Caco-2 (cell line): ENCODE data around the gene SLC18A3. TPM values are rescaled to one million over a fixed set of nuclear protein-coding genes. Genes with fewer than 3 reads are reported as not detected.

Experiments
- BruUV-seq: library from RNA; stranded (reverse); fragments of 400-500 nt; replicated peaks from 2 replicates; lab custom pipeline; 2021; lab: Mats Ljungman, UMichigan
- CTCF ChIA-PET: fragments of 300-600 bp; sonication (Branson Sonifier 250); formaldehyde crosslinking; loops from one replicate; lab custom pipeline; 2022; ENCODE audit warnings: antibody characterized with exemption; lab: Charles Lee
- POLR2A ChIA-PET: fragments of 300-600 bp; sonication (Branson Sonifier 250); formaldehyde crosslinking; loops from one replicate; lab custom pipeline; 2022; ENCODE audit warnings: antibody characterized with exemption; lab: Charles Lee
- DNase-seq, 2 experiments: peaks; one replicate each; pipeline versions ENCODE4 v3.0.0 to v3.0.0-alpha.2; 2020 to 2022
- H3K27me3 ChIP-seq: replicated peaks from 2 replicates; pipeline ENCODE4 v1.6.0; 2011; ENCODE audit warnings: low read length; ENCODE audit not compliant: control insufficient read depth, insufficient read depth
- H3K36me3 ChIP-seq: 2 replicates; pipeline ENCODE4 v1.5.1; 2011; ENCODE audit warnings: low read length; ENCODE audit not compliant: control insufficient read depth, insufficient read depth
- H3K4me1 ChIP-seq: fragments of 250-450 bp; sonication (Bioruptor Pico); 2 replicates; pipeline ENCODE4 v1.5.1; 2020; ENCODE audit warnings: mild to moderate bottlenecking
- H3K4me3 ChIP-seq: 2 replicates; pipeline ENCODE4 v1.5.1; 2011; ENCODE audit warnings: low read depth, mild to moderate bottlenecking, control low read depth, low read length
- H3K9me3 ChIP-seq: fragments of 250-450 bp; sonication (Bioruptor Pico); 2 replicates; pipeline ENCODE4 v1.5.1; 2020; ENCODE audit warnings: mild to moderate bottlenecking, moderate library complexity
- H3K27ac Mint-ChIP-seq: one replicate; pipeline ENCODE4 v1.8.0; 2022; ENCODE audit warnings: mixed read lengths; ENCODE audit not compliant: unreplicated experiment
- H3K27me3 Mint-ChIP-seq: one replicate; pipeline ENCODE4 v1.8.0; 2022; ENCODE audit warnings: mixed read lengths; ENCODE audit not compliant: insufficient read depth, unreplicated experiment
- H3K36me3 Mint-ChIP-seq: one replicate; pipeline ENCODE4 v1.8.0; 2022; ENCODE audit warnings: mild to moderate bottlenecking, mixed read lengths; ENCODE audit not compliant: insufficient read depth, unreplicated experiment
- H3K4me1 Mint-ChIP-seq: one replicate; pipeline ENCODE4 v1.8.0; 2022; ENCODE audit warnings: low read depth, mixed read lengths; ENCODE audit not compliant: unreplicated experiment
- H3K4me3 Mint-ChIP-seq: one replicate; pipeline ENCODE4 v1.8.0; 2022; ENCODE audit warnings: mild to moderate bottlenecking, moderate library complexity, mixed read lengths; ENCODE audit not compliant: unreplicated experiment
- H3K9me3 Mint-ChIP-seq: one replicate; pipeline ENCODE4 v1.8.0; 2022; ENCODE audit warnings: mixed read lengths; ENCODE audit not compliant: unreplicated experiment
- CTCF ChIP-seq, 2 experiments: fragments of 200-600 bp in 1 of 2; IDR thresholded peaks; 1 replicate in 1 of 2; 2 replicates in 1 of 2; pipeline versions ENCODE4 v1.5.1 to v1.8.0; 2011 to 2022; ENCODE audit warnings: antibody characterized with exemption in 1 of 2, control low read depth in 1 of 2, inconsistent platforms in 1 of 2, low read depth in 1 of 2, low read length in 1 of 2, mild to moderate bottlenecking in 1 of 2, moderate library complexity in 1 of 2; ENCODE audit not compliant: insufficient read depth in 1 of 2, severe bottlenecking in 1 of 2, unreplicated experiment in 1 of 2
- intact Hi-C: fragments of 100-400 bp; cut with micrococcal nuclease; formaldehyde crosslinking; loops from one replicate; pipeline ENCODE4 v1.10.0; 2022; ENCODE audit not compliant: unreplicated experiment
- total RNA-seq: library from RNA; stranded (reverse); gene quantifications from 2 replicates; pipeline ENCODE4 v1.2.3, GENCODE V29; 2022

The SLC18A3 gene
- total RNA-seq, 1 experiment from 2014 or later, result not detected

GRCh38 chr10:49575489-49576072 is 34.5 kb upstream of the SLC18A3 start:
- no TSS peak for BruUV-seq
- Histone ChIP-seq H3K9me3 (no peaks in the 10 kb centered on the region), H3K4me3 (no peak overlapping the region), H3K36me3 (no peaks in the 10 kb centered on the region), H3K4me1 (peaks cover 10% of the 10 kb centered on the region), H3K27me3 (no peaks in the 10 kb centered on the region)
- CTCF ChIA-PET, result interaction anchor here (0.6 kb wide), 1 partner anchor 17 kb away, joined by 4 read pairs; no protein-coding TSS in a partner anchor
- H3K4me3 Mint-ChIP-seq, result no peak overlapping the region
- peaks cover 16% of the 10 kb centered on the region for H3K4me1 Mint-ChIP-seq
- no peaks in the 10 kb centered on the region for H3K27me3 Mint-ChIP-seq
- no peaks in the 10 kb centered on the region for H3K9me3 Mint-ChIP-seq
- no peak for DNase-seq
- H3K36me3 Mint-ChIP-seq, result no peaks in the 10 kb centered on the region
- TF ChIP-seq CTCF (IDR thresholded peaks at IDR 0.05; ENCODE audit: insufficient read depth in 1 of 2, low read depth in 1 of 2, low read length in 1 of 2, severe bottlenecking in 1 of 2, unreplicated experiment in 1 of 2), result no peak
- no peak overlapping the region for H3K27ac Mint-ChIP-seq
- intact Hi-C loops, result no loop called here
- POLR2A ChIA-PET, result no interaction called here

GRCh38 chr10:49577182-49577925 is 32.8 kb upstream of the SLC18A3 start:
- DNase-seq, result no peak
- no TSS peak for BruUV-seq

More at GRCh38 chr10:49577182-49577925, 32.8 kb upstream of the SLC18A3 start:
- H3K36me3 Mint-ChIP-seq, result no peaks in the 10 kb centered on the region
- peaks cover 3% of the 10 kb centered on the region; the same call in 1 of the 2 replicates for H3K9me3 ChIP-seq
- CTCF ChIA-PET, result no interaction called here
- POLR2A ChIA-PET, result no interaction called here
- no peaks in the 10 kb centered on the region for H3K36me3 ChIP-seq
- H3K27me3 ChIP-seq, result no peaks in the 10 kb centered on the region
- H3K27ac Mint-ChIP-seq, result no peak overlapping the region
- no peak overlapping the region for H3K4me3 Mint-ChIP-seq
- TF ChIP-seq CTCF (IDR thresholded peaks at IDR 0.05; ENCODE audit: insufficient read depth in 1 of 2, low read depth in 1 of 2, low read length in 1 of 2, severe bottlenecking in 1 of 2, unreplicated experiment in 1 of 2), result no peak
- peaks cover 16% of the 10 kb centered on the region for H3K4me1 Mint-ChIP-seq
- peaks cover 10% of the 10 kb centered on the region for H3K4me1 ChIP-seq
- no peaks in the 10 kb centered on the region for H3K27me3 Mint-ChIP-seq
- H3K9me3 Mint-ChIP-seq, result no peaks in the 10 kb centered on the region
- intact Hi-C loops, result no loop called here
- H3K4me3 ChIP-seq, result no peak overlapping the region
